ENCODE data around the gene SMIM23. TPM values are rescaled to one million over a fixed set of nuclear protein-coding genes. Genes with fewer than 3 reads are reported as not detected.

Gene SMIM23
- not detected for total RNA-seq

DNA sequence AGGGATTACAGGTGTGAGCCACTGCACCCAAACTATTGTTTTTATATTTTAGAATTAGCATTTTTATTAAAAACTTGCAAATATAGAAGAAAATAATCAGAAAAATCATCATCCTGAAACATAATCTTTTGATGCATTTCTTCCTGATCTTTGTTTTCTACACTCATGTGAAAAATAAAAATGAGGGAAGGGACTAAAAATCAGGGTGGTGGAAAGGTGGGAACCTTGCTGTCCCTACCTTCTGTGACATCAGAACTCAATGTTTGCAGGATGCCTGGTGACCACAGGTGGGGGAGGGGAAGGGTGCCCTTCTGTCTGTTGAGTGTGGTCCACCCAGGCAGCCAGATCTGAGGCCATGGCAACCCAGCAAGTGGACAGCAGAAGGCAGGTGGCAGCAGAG is at the start of gene SMIM23:
SMIM23 (plus strand) TSS at position 301 of the 400 bp plus-strand sequence; CDS start at position 356, 55 bp downstream.
- no peak within 1 kb of the TSS for H3K4me3 ChIP-seq
- no peaks in the 10 kb centered on the region for H3K36me3 ChIP-seq
- H3K27ac ChIP-seq: no peak within 1 kb of the TSS
- no peaks in the 10 kb centered on the region for H3K9me3 ChIP-seq
- no peak for ATAC-seq
- peaks cover 3% of the 10 kb centered on the region for H3K27me3 ChIP-seq
- TF ChIP-seq POLR2AphosphoS5 (IDR thresholded peaks at IDR 0.05) (no peak), EP300 (IDR thresholded peaks at IDR 0.05) (no peak), POLR2A (IDR thresholded peaks at IDR 0.05) (no peak)
- no peaks in the 10 kb centered on the region for H3K4me1 ChIP-seq

DNA sequence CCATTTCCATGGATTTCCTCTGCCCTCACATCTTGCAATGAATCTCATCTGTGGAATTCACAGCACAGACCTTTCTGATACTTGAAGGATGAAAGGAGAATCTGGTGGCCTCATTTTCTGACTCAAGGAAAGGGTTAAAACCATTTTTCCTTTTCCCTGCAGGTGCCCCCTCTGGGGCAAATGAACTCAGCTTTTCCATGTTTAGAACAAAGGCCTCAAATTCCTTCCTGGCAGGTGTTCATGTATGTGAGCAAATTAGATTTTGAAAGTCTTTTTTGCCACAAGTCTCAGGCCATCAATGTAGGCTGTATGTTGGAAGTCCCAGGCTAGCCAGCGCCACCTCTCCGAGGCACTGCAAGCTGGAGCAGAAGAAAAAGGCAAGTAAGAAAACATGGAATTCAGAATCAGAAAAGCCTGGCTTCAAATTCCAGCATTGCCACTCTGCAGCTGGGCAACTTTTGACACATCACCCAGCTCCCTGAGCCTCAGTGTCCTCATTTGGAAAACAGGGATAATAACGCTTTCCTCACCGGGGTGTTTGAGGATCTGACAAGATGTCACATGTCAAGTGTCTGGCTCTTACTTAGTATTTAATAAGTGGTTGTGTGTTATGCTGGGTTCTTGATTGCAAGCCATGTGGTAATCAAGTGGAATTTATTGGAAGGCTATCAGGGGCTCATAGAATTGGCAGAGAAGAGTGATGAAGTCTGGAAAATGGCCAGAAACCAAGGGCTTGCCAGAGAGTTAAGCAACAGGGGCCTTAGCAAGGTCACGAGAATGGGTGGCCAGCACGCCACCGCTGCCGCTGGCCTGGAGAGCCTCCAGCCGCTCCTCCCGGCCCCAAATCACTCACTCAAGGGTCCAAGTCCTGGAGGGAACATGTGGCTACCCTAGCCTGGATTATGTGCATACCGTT is 48.4 kb upstream of the SMIM23 start:
- Histone ChIP-seq H3K27me3 (no peaks in the 10 kb centered on the region), H3K9me3 (no peaks in the 10 kb centered on the region), H3K36me3 (no peaks in the 10 kb centered on the region), H3K4me3 (no peak overlapping the region), H3K4me1 (peaks cover 0 to 14% (median 0%) of the 10 kb centered on the region in 3 donors), H3K27ac (no peak overlapping the region)
- peak; percentile 78 for ATAC-seq
- 46 to 80% methylated on average over 5 to 7 of the region's 11 CpGs for WGBS, 2 donors (ENCODE audit: low coverage in 1 of 2)
- TF ChIP-seq POLR2AphosphoS5 (IDR thresholded peaks at IDR 0.05) (peak; percentile 19), POLR2A (IDR thresholded peaks at IDR 0.05) (no peak), EP300 (IDR thresholded peaks at IDR 0.05) (no peak)

DNA sequence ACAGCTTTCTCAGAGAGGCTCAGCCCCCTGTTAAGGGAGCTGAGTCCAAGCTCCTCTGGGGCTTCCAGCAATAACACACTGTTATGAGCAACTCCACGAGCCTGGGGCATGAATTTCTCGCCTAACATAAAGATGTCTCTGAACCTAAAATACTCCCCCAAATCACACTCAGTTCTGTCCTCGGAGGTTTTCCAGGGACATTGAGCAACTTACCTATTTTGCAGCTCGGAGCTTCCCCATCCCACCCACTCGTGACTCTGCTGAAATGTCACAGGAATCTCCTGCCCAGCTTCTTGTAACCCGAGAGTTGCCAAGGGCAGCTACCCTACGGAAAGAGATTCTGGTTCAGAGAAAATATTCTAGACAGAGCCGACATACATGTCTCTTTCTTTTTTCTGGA is 47.1 kb upstream of the SMIM23 start:
- no peak overlapping the region for H3K4me3 ChIP-seq
- ATAC-seq: no peak
- no peak overlapping the region for H3K27ac ChIP-seq
- no peaks in the 10 kb centered on the region for H3K36me3 ChIP-seq
- H3K27me3 ChIP-seq: no peaks in the 10 kb centered on the region
- TF ChIP-seq POLR2AphosphoS5 (IDR thresholded peaks at IDR 0.05) (no peak), CTCF (IDR thresholded peaks at IDR 0.05) (no peak), EP300 (IDR thresholded peaks at IDR 0.05) (no peak), POLR2A (IDR thresholded peaks at IDR 0.05) (no peak)
- whole genome bisulfite sequencing, 2 donors (ENCODE audit: low coverage in 1 of 2): 93 to 98% methylated on average over 3 to 4 of the region's 8 CpGs
- H3K4me1 ChIP-seq: peaks cover 0 to 14% (median 0%) of the 10 kb centered on the region in 3 donors
- no peaks in the 10 kb centered on the region for H3K9me3 ChIP-seq

DNA sequence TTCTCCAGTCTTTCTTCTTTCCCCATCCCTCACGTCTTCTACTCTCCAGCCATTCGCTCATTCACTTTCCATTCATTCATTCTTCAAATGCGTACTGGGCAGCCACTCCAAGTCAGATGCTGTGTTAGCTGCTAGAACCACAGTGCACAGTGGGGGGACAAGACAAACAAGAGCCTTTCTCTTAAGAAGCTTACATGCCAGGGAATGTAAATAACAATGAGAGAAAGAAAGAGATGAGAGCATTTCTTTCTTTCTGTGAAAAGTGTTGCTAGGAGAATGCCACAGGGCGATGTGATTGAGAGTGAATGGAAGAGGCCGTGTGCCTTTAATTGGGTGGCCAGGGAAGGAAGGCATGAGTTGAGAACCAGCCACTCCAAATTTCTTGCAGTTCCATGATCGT is 46.3 kb upstream of the SMIM23 start:
- WGBS, 2 donors (ENCODE audit: low coverage in 1 of 2): 96 to 100% methylated on average over 2 to 6 of the region's 6 CpGs
- Histone ChIP-seq H3K4me3 (no peak overlapping the region), H3K27ac (no peak overlapping the region), H3K4me1 (peaks cover 0 to 14% (median 0%) of the 10 kb centered on the region in 3 donors), H3K36me3 (no peaks in the 10 kb centered on the region), H3K27me3 (no peaks in the 10 kb centered on the region), H3K9me3 (no peaks in the 10 kb centered on the region)
- ATAC-seq: no peak
- TF ChIP-seq CTCF (IDR thresholded peaks at IDR 0.05) (no peak), EP300 (IDR thresholded peaks at IDR 0.05) (no peak), POLR2AphosphoS5 (IDR thresholded peaks at IDR 0.05) (no peak), POLR2A (IDR thresholded peaks at IDR 0.05) (no peak)

GRCh38 chr5:171743436-171744076 is 42.1 kb upstream of the SMIM23 start:
- TF ChIP-seq POLR2A (IDR thresholded peaks at IDR 0.05) (no peak), EP300 (IDR thresholded peaks at IDR 0.05) (no peak), POLR2AphosphoS5 (IDR thresholded peaks at IDR 0.05) (no peak), CTCF (IDR thresholded peaks at IDR 0.05) (no peak)
- Histone ChIP-seq H3K36me3 (no peaks in the 10 kb centered on the region), H3K9me3 (no peaks in the 10 kb centered on the region), H3K4me3 (no peak overlapping the region), H3K4me1 (no peaks in the 10 kb centered on the region), H3K27ac (no peak overlapping the region), H3K27me3 (no peaks in the 10 kb centered on the region)
- whole genome bisulfite sequencing, 2 donors (ENCODE audit: low coverage in 1 of 2): 87 to 100% methylated on average over 2 to 4 of the region's 6 CpGs
- ATAC-seq: no peak

Measured in gastroesophageal sphincter (tissue), 4 donors.